DMS53 (cell line): Measurements from ENCODE around the gene ANO7.
"Not testable (repeated sequence)": the region's sequence is repeated elsewhere in the genome, so short reads cannot be mapped to it uniquely, and the experiment has no call there.

ENCODE experiments used
- DNase-seq: peaks from one replicate; lab custom pipeline; 2025; lab: John Stamatoyannopoulos, UW

The ANO7 gene

DNA sequence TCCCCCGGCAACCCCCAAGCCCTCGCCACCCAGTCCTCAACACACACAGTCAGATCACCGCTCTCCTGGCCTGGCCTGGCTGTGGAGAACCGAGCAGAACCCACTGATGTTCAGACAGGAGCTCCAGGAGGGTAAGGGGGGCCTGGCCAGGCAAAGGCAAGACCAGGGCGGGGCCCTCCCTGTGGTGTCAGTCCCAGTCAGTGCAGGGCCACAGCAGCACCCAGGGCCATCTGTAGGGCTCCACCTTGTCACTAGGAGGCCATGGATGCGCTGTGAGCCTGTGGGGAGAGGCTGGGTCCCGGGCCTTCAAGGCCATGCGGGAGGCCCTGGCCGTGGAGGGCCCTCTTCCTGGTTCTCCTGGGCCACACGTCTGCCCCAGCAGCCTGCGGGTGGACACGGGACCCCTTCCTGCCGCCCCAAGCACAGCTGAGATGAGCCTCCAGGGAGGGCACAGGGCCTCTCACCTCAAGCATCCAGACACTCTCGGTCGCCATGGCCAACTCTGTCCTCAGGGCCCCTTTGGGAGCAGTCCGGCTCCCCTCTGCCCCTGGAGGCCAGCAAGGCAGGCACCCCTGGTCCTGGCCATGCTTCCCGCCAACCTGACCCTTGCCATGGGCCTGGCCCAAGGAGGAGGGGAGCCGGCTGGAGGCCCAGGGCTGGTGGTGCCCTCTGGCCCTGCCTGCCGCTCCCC is 2.0 kb downstream of the ANO7 start:
- DNase-seq = no peak

- no peak for DNase-seq
Observed at GRCh38 chr2:241191081-241191480, 2.6 kb downstream of the ANO7 start.

GRCh38 chr2:241193271-241193670 is 4.8 kb downstream of the ANO7 start:
- DNase-seq = no peak

DNA sequence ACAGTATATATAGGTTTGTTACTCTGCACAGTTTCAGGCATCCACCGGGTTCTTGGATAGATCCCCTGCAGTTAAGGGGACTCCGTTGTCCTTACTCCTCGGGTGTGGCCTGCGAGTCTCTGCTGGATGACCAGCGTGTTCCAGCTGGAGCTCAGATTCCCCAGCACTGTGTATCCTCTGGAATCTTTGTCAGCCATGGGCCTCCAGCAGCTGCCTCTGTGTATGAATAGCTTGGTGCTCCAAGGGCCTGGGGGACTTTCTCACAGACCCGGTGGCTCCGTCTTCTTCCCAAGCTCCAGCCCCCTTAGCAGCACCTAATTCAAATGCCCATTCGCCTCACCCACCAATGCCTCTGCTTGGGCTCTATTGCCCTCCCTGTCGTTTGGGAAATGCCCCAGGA is 6.3 kb downstream of the ANO7 start:
- DNase-seq = no peak

DNA sequence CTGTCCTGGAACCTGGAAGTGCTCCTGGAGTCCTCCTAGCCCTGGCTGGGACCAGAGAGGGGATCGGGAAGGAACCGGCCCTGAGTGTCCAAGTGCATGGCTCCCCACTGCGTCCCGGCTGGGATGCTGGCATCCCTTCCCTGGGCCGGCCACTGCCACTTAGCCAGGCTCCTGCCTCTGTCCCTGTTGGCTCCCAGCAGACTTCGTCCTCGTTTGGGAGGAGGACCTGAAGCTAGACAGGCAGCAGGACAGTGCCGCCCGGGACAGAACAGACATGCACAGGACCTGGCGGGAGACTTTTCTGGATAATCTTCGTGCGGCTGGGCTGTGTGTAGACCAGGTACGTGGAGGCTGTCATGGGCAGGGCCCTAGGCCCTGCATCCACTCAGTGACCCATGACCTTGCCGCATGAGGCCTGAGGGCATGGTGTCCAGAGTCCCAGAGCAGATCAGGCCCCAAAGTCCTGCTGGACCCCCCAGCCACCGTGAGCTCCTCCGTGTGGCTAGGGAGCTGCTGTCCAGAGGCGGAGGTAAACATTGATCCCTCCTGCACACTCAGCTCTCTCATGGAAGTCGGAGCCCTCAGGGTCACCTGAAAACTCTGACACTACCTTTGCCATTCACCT is 7.1 kb downstream of the ANO7 start:
- no peak for DNase-seq

- not testable (repeated sequence) for DNase-seq
Observed at GRCh38 chr2:241197246-241197645, 8.8 kb downstream of the ANO7 start.

- DNase-seq = no peak
Observed at GRCh38 chr2:241197947-241198346, 9.5 kb downstream of the ANO7 start.

DNA sequence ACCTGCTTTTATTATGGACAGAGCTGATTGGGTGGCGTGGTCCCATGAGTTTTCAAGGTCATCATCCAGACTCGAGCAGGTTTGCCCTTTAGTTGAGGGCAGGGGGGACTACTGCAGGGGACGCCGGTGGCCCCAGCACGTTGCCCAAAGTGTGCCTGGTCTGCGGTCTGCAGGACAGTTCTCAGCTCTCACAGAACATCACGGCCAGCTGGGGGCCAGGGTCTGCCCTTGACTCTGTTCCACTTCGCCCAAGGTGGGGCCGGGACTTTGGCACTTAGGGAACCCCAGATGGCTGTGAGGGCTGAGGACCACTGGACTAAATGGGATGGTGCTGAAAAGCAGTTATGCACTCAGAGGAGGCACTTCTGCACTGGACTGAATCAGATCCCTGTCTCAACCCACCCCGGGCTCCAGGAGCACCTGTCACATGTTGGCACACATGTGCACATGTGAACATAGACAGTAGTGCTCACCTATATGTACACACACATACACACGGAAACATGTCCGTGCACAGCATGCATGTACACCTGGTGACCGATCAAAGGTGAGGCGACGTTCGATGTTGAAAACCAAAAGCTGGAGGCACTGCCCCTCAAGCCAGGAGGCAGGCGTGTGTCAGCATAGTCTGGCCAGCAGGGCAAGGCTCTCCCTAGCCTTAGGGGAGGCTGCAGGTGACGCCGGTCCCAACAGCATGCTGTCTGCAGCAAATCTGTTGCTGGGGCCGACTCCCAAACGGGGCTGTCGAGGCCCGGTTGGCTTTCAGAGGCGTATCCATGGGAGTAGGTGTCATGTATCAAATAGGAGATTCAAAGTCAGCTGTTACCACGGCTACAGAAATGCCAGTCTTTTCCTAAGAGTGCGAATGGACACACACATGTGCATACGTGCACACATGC is 10.2 kb downstream of the ANO7 start:
- DNase-seq = no peak

GRCh38 chr2:241199286-241199685 is 10.8 kb downstream of the ANO7 start:
- DNase-seq = no peak

DNA sequence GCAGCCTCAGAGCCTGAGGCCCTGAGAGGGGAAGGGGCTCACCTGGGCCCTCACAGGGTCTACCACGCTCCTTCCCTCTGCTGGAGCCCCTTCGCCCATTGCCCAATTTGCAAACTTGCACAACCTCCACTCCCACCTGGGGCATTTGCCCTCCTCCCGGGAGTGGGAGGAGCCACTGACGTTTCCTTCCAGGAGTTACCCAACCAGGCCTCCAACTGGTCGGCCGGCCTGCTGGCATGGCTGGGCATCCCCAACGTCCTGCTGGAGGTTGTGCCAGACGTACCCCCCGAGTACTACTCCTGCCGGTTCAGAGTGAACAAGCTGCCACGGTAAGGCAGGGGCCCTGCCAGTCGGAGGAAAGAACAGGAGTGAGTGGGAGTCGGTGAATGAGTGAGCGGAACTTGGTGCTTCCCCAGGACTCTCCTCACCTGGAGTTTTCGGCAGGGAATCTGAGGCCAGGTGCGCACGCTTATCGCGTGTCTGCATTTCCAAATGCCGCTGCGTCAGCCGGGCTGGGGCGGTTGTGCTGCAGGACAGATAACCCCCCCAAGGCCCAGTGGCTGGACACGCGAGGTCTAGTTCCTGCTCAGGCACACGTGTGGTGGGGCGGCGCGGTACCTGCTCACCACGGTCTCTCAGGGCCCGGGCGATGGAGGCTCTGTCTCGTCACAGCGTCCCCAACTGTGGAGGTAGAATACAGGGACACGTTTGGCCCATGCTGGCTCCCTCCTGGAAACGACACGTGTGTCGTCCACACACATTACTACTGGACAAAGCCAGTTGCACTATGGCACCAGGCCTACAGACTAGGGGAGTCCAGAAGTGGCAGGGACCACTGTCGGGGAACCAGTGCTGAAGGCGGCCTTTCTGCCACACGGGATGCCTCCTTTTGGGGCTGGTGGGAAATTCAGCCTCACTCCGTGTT is 11.7 kb downstream of the ANO7 start:
- no peak for DNase-seq

- no peak for DNase-seq
Observed at GRCh38 chr2:241200822-241201395, 12.4 kb downstream of the ANO7 start.

DNA sequence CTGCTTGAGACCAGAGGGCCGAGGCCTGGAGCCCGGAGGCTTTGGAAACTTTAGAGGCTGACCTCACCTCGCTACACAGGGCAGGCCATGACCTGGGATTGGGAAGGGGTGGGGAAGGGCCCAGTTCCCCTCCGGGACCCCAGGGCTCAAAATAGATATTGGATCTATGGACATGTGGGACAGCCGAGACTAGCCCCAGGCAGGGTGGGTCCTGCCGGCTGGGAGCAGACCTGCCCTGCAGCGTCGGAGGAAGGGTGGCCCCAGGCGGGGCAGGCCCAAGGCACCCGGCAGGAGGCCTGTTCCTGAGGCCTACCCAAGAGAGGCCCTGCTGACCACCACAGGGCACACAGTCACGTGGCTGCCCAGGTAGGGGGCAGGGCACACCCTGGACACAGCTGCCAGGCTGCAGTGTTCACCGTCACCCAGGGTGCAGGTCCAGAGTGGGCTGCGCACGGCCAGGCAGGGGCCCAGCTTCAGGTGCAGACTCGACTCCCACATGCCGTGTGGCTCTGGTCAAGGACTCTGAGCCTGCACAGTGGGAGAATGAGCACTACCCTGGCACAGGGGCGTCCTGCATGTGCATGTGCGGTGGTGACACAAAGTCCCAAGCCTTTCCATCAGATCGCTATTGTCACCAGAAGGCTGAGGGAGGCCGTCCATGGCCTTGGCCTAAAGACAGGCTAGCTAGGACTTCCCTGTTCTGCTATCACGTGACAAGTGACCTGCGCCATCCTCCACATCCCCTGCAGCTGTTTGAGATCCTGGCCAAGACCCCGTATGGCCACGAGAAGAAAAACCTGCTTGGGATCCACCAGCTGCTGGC is 13.2 kb downstream of the ANO7 start:
- no peak for DNase-seq

- no peak for DNase-seq
Observed at GRCh38 chr2:241202268-241202585, 13.8 kb downstream of the ANO7 start.

DNA sequence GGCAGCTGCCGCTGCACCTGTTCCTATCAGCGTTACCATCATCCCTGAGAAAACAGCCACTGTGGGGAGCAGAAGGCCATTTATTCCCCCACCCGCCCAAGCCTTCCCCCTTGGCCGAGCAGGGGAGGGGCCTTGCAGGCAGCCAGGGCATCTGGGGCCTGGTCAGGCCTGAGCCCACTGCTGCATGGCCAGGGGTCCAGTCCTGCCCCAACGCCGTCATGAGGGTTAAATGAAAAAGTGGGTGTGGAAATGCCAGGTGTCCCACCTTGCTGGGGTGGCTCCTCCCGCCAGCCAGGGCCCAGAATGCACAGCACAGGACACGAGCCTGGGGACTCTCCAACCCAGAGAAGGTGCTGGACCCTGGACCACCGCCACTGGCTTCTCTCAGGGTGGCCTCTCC is 14.2 kb downstream of the ANO7 start:
- no peak for DNase-seq

- DNase-seq = no peak
Observed at GRCh38 chr2:241203218-241204009, 14.9 kb downstream of the ANO7 start.

GRCh38 chr2:241204010-241204384 is 15.5 kb downstream of the ANO7 start:
- DNase-seq = no peak

GRCh38 chr2:241204490-241204889 is 16.0 kb downstream of the ANO7 start:
- no peak for DNase-seq

DNA sequence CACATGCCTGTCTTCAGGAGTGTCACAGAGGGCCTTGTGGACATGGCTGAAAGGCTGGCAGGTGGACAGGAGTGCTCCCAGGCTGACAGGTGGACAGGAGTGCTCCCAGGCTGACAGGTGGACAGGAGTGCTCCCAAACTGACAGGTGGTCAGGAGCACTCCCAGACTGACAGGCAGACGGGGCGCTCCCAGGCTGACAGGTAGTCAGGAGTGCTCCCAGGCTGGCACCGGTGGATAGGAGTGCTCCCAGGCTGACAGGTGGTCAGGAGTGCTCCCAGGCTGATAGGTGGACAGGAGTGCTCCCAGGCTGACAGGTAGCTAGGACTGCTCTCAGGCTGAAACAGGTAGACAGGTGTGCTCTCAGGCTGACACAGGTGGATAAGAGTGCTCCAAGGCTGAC is 16.6 kb downstream of the ANO7 start:
- no peak for DNase-seq

DNA sequence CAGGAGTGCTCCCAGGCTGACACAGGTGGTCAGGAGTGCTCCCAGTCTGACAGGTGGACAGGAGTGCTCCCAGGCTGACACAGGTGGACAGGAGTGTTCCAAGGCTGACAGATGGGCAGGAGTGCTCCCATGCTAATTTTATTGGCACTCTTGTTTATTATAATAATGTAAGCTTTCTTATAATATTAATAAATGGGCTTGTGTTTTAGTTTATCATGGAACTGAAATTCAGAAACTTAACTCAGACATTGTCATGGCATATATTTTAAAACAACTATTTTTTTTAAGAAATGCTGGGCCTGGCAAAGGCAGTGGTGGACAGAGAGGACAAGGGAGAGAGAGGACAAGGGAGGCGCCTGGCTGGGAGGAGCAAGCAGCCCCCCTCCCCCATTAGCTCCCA is 18.7 kb downstream of the ANO7 start:
- DNase-seq = no peak

- DNase-seq = no peak
Observed at GRCh38 chr2:241207641-241208040, 19.2 kb downstream of the ANO7 start.
